ENCODE data around the gene SLC35A2. TPM values are rescaled to one million over a fixed set of nuclear protein-coding genes. Genes with fewer than 3 reads are reported as not detected.

The SLC35A2 gene
- total RNA-seq, 1 donor from 2014 or later = 12.9 TPM

Other genes with a start within 250 kb of the SLC35A2 start
- gene WAS, start 227.8 kb downstream of the SLC35A2 start, total RNA-seq = under 0.01 and 0.22 TPM in 2 replicates
- gene SUV39H1, start 214.9 kb downstream of the SLC35A2 start, total RNA-seq = 2.6 and 3.7 TPM in 2 replicates
- gene GLOD5, start 149.9 kb downstream of the SLC35A2 start, total RNA-seq = not detected in 2 replicates
- not detected in 2 replicates for gene GATA1, start 125.1 kb downstream of the SLC35A2 start, total RNA-seq
- gene HDAC6, start 109.6 kb downstream of the SLC35A2 start, total RNA-seq = 18.3 and 29.2 TPM in 2 replicates
- not detected in 2 replicates for gene ERAS, start 85.1 kb downstream of the SLC35A2 start, total RNA-seq
- under 0.01 and 0.20 TPM in 2 replicates for gene PCSK1N, start 76.0 kb downstream of the SLC35A2 start, total RNA-seq
- gene TIMM17B, start 13.9 kb downstream of the SLC35A2 start, total RNA-seq = 17.0 and 21.2 TPM in 2 replicates
- gene PQBP1, start 13.7 kb downstream of the SLC35A2 start, total RNA-seq = 64.1 and 71.0 TPM in 2 replicates
- gene PIM2, start 7.4 kb upstream of the SLC35A2 start, total RNA-seq = 2.4 and 4.2 TPM in 2 replicates
- gene OTUD5, start 46.0 kb upstream of the SLC35A2 start, total RNA-seq = 19.4 and 23.8 TPM in 2 replicates
- gene KCND1, start 60.2 kb upstream of the SLC35A2 start, total RNA-seq = 0.20 and 0.22 TPM in 2 replicates
- gene GRIPAP1, start 90.6 kb upstream of the SLC35A2 start, total RNA-seq = 12.4 and 19.6 TPM in 2 replicates
- gene TFE3, start 131.7 kb upstream of the SLC35A2 start, total RNA-seq = 8.3 TPM in 2 replicates
- gene CCDC120, start 147.4 kb upstream of the SLC35A2 start, total RNA-seq = 0.44 and 0.79 TPM in 2 replicates
- 3.5 and 4.2 TPM in 2 replicates for gene PRAF2, start 162.4 kb upstream of the SLC35A2 start, total RNA-seq
- gene WDR45, start 168.2 kb upstream of the SLC35A2 start, total RNA-seq = 14.6 and 15.9 TPM in 2 replicates
- 16.3 and 16.6 TPM in 2 replicates for gene GPKOW, start 212.1 kb upstream of the SLC35A2 start, total RNA-seq

Measured in lung microvascular endothelial cell (primary cell).